Stomach (tissue), 4 donors: ENCODE data around the gene PTPRM.

Experiments used
- EP300 ChIP-seq: sonication (generic); formaldehyde crosslinking; IDR thresholded peaks from one replicate; pipeline ENCODE4 v1.6.1; 2017; ENCODE audit warnings: antibody characterized with exemption
- POLR2AphosphoS5 ChIP-seq, 3 donors: sonication (generic); formaldehyde crosslinking; IDR thresholded peaks; one replicate each; pipeline ENCODE4 v1.6.1; 2016; ENCODE audit warnings: antibody characterized with exemption in 3 of 3
- TF ChIP-seq, protein P1 (sequence below), 7 experiments: fragments of 450-650 bp in 4 of 7; fragments of 200-600 bp in 3 of 7; sonication (generic) in 3 of 7; IDR thresholded peaks; one replicate each; pipeline ENCODE4 v1.5.1; 2016 to 2019; ENCODE audit warnings: antibody characterized with exemption in 7 of 7, control low read depth in 2 of 7, mild to moderate bottlenecking in 1 of 7

DNA sequence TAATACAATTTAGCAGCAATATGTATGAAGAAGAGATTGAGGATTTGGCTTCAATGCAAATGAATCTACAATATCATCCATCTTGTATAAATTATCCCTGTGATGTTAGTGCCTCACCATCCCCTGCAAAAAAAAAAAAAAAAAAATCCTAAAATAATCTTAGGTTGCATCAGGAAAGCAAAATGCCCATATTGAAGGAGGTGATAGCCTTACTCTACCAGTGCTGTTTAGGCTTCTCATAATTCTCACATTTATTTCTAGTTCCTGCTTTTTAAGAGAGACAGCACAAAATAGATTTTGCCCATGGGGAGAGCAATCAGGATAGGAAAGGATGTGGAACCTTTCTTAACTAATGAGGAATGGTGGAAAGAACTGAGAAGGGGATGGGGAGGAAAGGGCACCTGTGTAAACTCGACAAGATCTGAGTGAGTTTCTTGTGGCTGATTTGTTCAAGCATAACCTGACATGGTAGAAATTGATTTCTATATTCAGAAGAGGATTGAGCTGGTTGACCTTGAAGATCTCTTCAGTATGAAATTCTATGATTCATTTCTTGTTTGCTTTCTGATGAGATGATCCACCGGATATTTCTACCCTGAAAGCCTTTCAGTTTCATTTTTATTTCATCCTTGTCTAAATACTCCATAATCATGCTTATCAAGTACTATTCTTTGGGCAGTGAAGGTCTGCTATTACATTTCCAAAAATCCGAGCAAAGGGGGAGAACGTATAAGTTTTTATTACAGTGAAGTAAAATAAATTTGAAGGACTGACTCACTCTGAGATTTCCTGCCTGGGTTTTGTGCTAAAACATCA is 391.2 kb downstream of the PTPRM start:
- TF ChIP-seq, protein P1, sequence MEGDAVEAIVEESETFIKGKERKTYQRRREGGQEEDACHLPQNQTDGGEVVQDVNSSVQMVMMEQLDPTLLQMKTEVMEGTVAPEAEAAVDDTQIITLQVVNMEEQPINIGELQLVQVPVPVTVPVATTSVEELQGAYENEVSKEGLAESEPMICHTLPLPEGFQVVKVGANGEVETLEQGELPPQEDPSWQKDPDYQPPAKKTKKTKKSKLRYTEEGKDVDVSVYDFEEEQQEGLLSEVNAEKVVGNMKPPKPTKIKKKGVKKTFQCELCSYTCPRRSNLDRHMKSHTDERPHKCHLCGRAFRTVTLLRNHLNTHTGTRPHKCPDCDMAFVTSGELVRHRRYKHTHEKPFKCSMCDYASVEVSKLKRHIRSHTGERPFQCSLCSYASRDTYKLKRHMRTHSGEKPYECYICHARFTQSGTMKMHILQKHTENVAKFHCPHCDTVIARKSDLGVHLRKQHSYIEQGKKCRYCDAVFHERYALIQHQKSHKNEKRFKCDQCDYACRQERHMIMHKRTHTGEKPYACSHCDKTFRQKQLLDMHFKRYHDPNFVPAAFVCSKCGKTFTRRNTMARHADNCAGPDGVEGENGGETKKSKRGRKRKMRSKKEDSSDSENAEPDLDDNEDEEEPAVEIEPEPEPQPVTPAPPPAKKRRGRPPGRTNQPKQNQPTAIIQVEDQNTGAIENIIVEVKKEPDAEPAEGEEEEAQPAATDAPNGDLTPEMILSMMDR (IDR thresholded peaks at IDR 0.05) = no peak
- TF ChIP-seq EP300 (no peak), POLR2AphosphoS5 (IDR thresholded peaks at IDR 0.05) (no peak)
